ENCODE data around the gene PRIMA1. TPM values are rescaled to one million over a fixed set of nuclear protein-coding genes. Genes with fewer than 3 reads are reported as not detected.

Gene PRIMA1
- total and polyA plus RNA-seq, 10 of the 15 experiments (the other 5 are each of a cell fraction or from before 2014, with no cell fraction given) = not detected

- ChIA-PET RAD21 (ENCODE audit: unreplicated experiment) (no interaction called here), SMC1A (ENCODE audit: uncharacterized antibody, unreplicated experiment) (no interaction called here), CTCF (no interaction called here), POLR2A (no interaction called here)
- H3K4me2 ChIP-seq (ENCODE audit: control insufficient read depth, insufficient read depth) = no peak overlapping the region
- in situ Hi-C loops (cut with MboI) = no loop called here
- H3K4me1 ChIP-seq (ENCODE audit: control insufficient read depth, insufficient read depth, low read length) = no peaks in the 10 kb centered on the region
- H3K36me3 ChIP-seq (ENCODE audit: control insufficient read depth in 2 of 2, insufficient read depth in 2 of 2, low read length in 1 of 2) = no peaks in the 10 kb centered on the region
- no peak for TF ChIP-seq TCF3 (IDR thresholded peaks at IDR 0.05; ENCODE audit: borderline replicate concordance, insufficient read depth, low read depth, low read length)
- no peak for TF ChIP-seq ZNF687 (IDR thresholded peaks at IDR 0.05)
- no peak for TF ChIP-seq EZH2 (IDR thresholded peaks at IDR 0.05; ENCODE audit: borderline replicate concordance, control insufficient read depth, low read depth, low read length)
- no peak for TF ChIP-seq PKNOX1 (IDR thresholded peaks at IDR 0.05)
- TF ChIP-seq LARP7 (IDR thresholded peaks at IDR 0.05) = no peak
- no peak for TF ChIP-seq MTA3 (IDR thresholded peaks at IDR 0.05; ENCODE audit: borderline replicate concordance, low read length)
- no peak for TF ChIP-seq TCF12 (IDR thresholded peaks at IDR 0.05; ENCODE audit: low read depth, low read length)
- TF ChIP-seq ATF2 (IDR thresholded peaks at IDR 0.05; ENCODE audit: low read length) = no peak
- TF ChIP-seq REST (IDR thresholded peaks at IDR 0.05; ENCODE audit: low read depth, low read length) = no peak
- no peak overlapping the region for H2AFZ ChIP-seq (ENCODE audit: control insufficient read depth, low read depth, low read length)
- no peak overlapping the region for H3K27ac ChIP-seq (ENCODE audit: control insufficient read depth, insufficient read depth)
- no peaks in the 10 kb centered on the region for H3K9me3 ChIP-seq (replicated peaks; ENCODE audit: control insufficient read depth, insufficient read depth, low read length)
- H3K4me3 ChIP-seq = no peak overlapping the region
- no peaks in the 10 kb centered on the region for H3K79me2 ChIP-seq (ENCODE audit: control insufficient read depth, insufficient read depth, low read length)
- intact Hi-C loops (cut with micrococcal nuclease; ENCODE audit: unreplicated experiment) = no loop called here
- H4K20me1 ChIP-seq (ENCODE audit: control insufficient read depth, insufficient read depth) = no peaks in the 10 kb centered on the region
- ATAC-seq (no peak), DNase-seq (ENCODE audit: low read depth, low spot score) (no peak), FAIRE-seq (no peak)
- no peaks in the 10 kb centered on the region; a peak in 1 of 4 replicates for H3K27me3 ChIP-seq (replicated peaks in 1 of 2; ENCODE audit: control insufficient read depth in 2 of 2, insufficient read depth in 2 of 2, low read length in 1 of 2)
- no TSS peak for BruUV-seq (replicated peaks)
- H3K9ac ChIP-seq (ENCODE audit: control insufficient read depth, insufficient read depth, low read length) = no peak overlapping the region
- 54% methylated on average over 19 of the region's 19 CpGs for WGBS (ENCODE audit: insufficient coverage, insufficient replicate concordance, low lambda C conversion rate, missing lambda C conversion rate)
Measured at GRCh38 chr14:93727917-93728650, 60.2 kb downstream of the PRIMA1 start.

Data from GM12878 (cell line).